GM21515 (cell line): Measurements from ENCODE around the gene VANGL1.

ENCODE experiments used
- ATAC-seq: cut with Tn5 transposase; IDR thresholded peaks from one replicate; pipeline ENCODE4 v1.9.1; 2021; ENCODE audit not compliant: unreplicated experiment

The VANGL1 gene

DNA sequence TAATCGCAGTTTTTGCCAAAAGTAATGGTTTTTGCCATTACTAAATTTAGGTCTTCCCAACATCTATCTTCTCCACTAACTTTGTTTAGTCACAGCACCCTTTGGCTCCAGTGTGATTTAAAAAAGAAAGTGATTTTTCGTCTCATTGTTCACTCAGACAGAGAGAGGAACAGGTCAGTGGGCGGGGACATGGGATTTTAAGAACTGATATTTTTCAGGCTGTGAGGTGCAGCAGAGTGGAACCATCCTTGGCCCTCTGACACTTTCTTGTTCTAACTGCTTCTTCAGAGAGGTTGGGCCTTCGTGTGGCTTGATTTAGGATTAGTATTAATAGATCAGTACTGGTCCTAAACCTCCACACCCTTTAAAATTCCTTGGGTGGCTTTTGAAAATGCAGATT lies 88.0 kb downstream of the VANGL1 start:
- ATAC-seq = peak; percentile 96

DNA sequence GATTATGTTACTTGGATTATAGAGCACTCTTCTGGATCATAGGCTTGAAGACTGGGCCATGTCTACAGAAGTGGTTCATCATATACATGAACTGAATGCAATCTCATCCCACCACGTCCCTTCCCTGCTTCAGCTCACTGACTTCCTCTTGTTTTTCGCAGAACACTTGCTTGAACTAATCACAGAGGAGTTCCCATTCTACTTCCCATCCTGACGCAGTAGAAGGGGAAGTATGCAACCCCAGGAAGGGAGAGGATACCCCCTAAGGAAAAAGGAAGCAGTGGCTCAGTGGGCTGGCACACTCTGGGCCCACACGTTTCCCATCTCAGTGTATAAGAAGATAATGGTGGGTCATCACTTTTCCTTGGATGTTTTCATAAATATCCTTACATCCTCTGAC lies 90.5 kb downstream of the VANGL1 start:
- no peak for ATAC-seq

DNA sequence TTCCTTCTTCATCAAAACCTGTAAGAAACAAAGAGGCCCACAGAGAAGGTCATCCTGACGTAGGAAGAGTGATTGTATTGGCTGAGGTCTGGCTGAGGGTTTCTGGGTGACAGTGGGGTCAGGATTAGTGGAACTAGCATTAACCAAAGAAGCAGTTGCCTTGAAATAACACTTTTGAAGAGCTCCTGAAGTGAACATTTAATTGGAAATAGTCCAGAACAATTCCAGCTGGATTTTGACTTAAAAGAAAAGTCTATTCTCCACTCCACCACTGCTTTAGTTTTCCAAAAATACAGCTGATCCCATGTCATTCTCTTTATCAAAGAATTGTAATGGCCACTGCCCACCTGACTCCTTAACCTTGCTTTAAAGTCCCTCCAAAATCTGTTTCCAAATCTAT lies 99.0 kb downstream of the VANGL1 start:
- no peak for ATAC-seq

DNA sequence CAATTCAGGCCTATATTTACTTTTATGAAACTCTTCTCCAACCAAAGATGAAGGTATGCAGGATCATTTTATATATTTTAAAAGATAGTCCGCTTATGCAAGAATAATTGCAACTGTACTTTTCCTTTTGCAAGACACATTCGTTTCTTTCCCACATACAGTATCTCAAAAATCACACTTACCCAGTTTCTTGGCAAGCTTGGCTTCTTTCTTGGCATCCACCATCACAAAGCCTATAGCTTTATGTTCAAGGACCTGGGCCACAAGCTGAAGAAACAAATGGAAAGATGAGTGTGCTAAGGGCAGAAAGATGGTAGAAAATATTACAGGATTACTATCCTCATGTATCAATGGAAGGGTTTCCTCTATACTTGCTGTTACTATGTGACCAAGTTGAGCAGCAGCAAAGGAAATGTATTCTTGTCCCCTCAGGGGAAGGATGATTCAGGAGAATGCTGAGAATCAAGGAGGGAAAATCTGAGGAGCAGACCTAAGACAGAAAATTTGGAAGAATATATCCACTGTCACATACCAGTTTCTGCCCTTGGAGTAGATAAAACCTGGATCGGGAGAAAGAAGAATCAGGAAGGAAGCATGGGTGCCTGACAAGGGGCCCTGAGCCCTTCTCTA lies 103.0 kb downstream of the VANGL1 start:
- ATAC-seq = no peak

DNA sequence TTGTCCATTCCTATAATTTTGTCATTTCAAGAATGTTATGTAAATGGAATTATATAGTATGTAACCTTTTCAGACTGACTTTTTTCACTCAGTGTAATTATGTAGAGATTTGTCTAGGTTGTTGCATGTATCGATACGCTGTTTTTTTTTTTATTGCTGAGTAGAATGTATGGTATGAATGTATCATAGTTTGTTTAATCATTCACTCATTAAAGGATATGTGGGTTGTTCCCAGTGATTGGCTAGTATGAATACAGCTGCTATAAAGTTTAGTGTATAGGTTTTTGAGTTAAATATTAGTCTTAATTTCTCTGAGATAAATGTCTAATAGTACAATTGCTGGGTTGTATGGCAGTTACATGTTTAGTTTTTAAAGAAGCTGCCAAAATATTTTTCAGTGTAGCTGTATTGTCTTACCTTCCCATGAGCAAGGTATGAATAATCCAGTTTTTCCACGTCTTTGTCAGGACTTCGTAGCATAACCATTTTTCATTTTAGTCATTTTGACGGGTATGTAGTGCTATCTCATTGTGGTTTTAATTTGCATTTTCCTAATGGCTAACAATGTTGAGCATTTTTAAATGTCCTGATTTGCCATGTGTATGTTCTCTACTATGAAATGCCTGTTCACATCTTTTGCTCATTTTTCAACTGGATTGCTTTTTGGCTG lies 104.4 kb downstream of the VANGL1 start:
- no peak for ATAC-seq
